ENCODE measurements around the gene PRPF19.

The PRPF19 gene

GRCh38 chr11:60945295-60945667 lies 38.9 kb upstream of the PRPF19 start:
- Histone ChIP-seq H3K4me3 (ENCODE audit: low read length, poor library complexity, severe bottlenecking) (no peak overlapping the region), H3K9me3 (ENCODE audit: insufficient read depth, low read depth, low read length) (no peaks in the 10 kb centered on the region), H2AFZ (ENCODE audit: low read length) (no peak overlapping the region), H3K4me2 (ENCODE audit: low read depth, low read length, poor library complexity, severe bottlenecking) (no peak overlapping the region), H3K27me3 (ENCODE audit: insufficient read depth, low read length, poor library complexity, severe bottlenecking) (no peaks in the 10 kb centered on the region), H3K9ac (ENCODE audit: low read depth, low read length, poor library complexity, severe bottlenecking) (no peak overlapping the region), H3K9me2 (replicated peaks; ENCODE audit: low read depth, low read length) (no peaks in the 10 kb centered on the region), H4K20me1 (ENCODE audit: insufficient read depth, low read length, poor library complexity, severe bottlenecking) (no peaks in the 10 kb centered on the region), H3K36me3 (ENCODE audit: insufficient read depth, low read length) (no peaks in the 10 kb centered on the region), H3K4me1 (ENCODE audit: insufficient read depth, low read length, poor library complexity, severe bottlenecking) (no peaks in the 10 kb centered on the region), H3F3A (ENCODE audit: low read depth) (no peaks in the 10 kb centered on the region), H3K79me2 (ENCODE audit: insufficient read depth, low read length) (no peaks in the 10 kb centered on the region)
- no peak for TF ChIP-seq CTCF (conservative IDR thresholded peaks at IDR 0.05; ENCODE audit: low read length)
- TF ChIP-seq EZH2phosphoT487 (IDR thresholded peaks at IDR 0.05; ENCODE audit: borderline replicate concordance), result no peak

GRCh38 chr11:60944490-60945294 lies 38.3 kb upstream of the PRPF19 start:
- H3K9me2 ChIP-seq (replicated peaks; ENCODE audit: low read depth, low read length), result no peaks in the 10 kb centered on the region
- H3K9me3 ChIP-seq (ENCODE audit: insufficient read depth, low read depth, low read length), result no peaks in the 10 kb centered on the region
- no peaks in the 10 kb centered on the region for H3K4me1 ChIP-seq (ENCODE audit: insufficient read depth, low read length, poor library complexity, severe bottlenecking)
- H3F3A ChIP-seq (ENCODE audit: low read depth), result no peaks in the 10 kb centered on the region
- no peaks in the 10 kb centered on the region for H4K20me1 ChIP-seq (ENCODE audit: insufficient read depth, low read length, poor library complexity, severe bottlenecking)
- no peak overlapping the region for H3K4me3 ChIP-seq (ENCODE audit: low read length, poor library complexity, severe bottlenecking)
- H3K79me2 ChIP-seq (ENCODE audit: insufficient read depth, low read length), result no peaks in the 10 kb centered on the region
- no peaks in the 10 kb centered on the region for H3K36me3 ChIP-seq (ENCODE audit: insufficient read depth, low read length)
- H3K9ac ChIP-seq (ENCODE audit: low read depth, low read length, poor library complexity, severe bottlenecking), result no peak overlapping the region
- TF ChIP-seq EZH2phosphoT487 (IDR thresholded peaks at IDR 0.05; ENCODE audit: borderline replicate concordance) (no peak), CTCF (conservative IDR thresholded peaks at IDR 0.05; ENCODE audit: low read length) (peak; percentile 51)
- no peaks in the 10 kb centered on the region for H3K27me3 ChIP-seq (ENCODE audit: insufficient read depth, low read length, poor library complexity, severe bottlenecking)
- no peak overlapping the region for H3K4me2 ChIP-seq (ENCODE audit: low read depth, low read length, poor library complexity, severe bottlenecking)
- no peak overlapping the region for H2AFZ ChIP-seq (ENCODE audit: low read length)

GRCh38 chr11:60942970-60943565 lies 36.7 kb upstream of the PRPF19 start:
- H3K4me3 ChIP-seq (ENCODE audit: low read length, poor library complexity, severe bottlenecking), result no peak overlapping the region

More at GRCh38 chr11:60942970-60943565, 36.7 kb upstream of the PRPF19 start:
- no peaks in the 10 kb centered on the region for H3F3A ChIP-seq (ENCODE audit: low read depth)
- H3K9me3 ChIP-seq (ENCODE audit: insufficient read depth, low read depth, low read length), result no peaks in the 10 kb centered on the region
- H3K4me2 ChIP-seq (ENCODE audit: low read depth, low read length, poor library complexity, severe bottlenecking), result no peak overlapping the region
- no peaks in the 10 kb centered on the region for H3K79me2 ChIP-seq (ENCODE audit: insufficient read depth, low read length)
- no peaks in the 10 kb centered on the region for H4K20me1 ChIP-seq (ENCODE audit: insufficient read depth, low read length, poor library complexity, severe bottlenecking)
- H3K4me1 ChIP-seq (ENCODE audit: insufficient read depth, low read length, poor library complexity, severe bottlenecking), result no peaks in the 10 kb centered on the region
- no peak for TF ChIP-seq CTCF (conservative IDR thresholded peaks at IDR 0.05; ENCODE audit: low read length)
- TF ChIP-seq EZH2phosphoT487 (IDR thresholded peaks at IDR 0.05; ENCODE audit: borderline replicate concordance), result no peak
- no peaks in the 10 kb centered on the region for H3K36me3 ChIP-seq (ENCODE audit: insufficient read depth, low read length)
- no peak overlapping the region for H3K9ac ChIP-seq (ENCODE audit: low read depth, low read length, poor library complexity, severe bottlenecking)
- no peak overlapping the region for H2AFZ ChIP-seq (ENCODE audit: low read length)
- no peaks in the 10 kb centered on the region for H3K27me3 ChIP-seq (ENCODE audit: insufficient read depth, low read length, poor library complexity, severe bottlenecking)
- H3K9me2 ChIP-seq (replicated peaks; ENCODE audit: low read depth, low read length), result no peaks in the 10 kb centered on the region
